ENCODE results near the gene IGFBP7. TPM values are rescaled to one million over a fixed set of nuclear protein-coding genes. Genes with fewer than 3 reads are reported as not detected.
A peak's percentile ranks its signal among the peaks of the same experiment; 100 is the strongest.

The IGFBP7 gene
- total RNA-seq, 1 donor from 2014 or later = 862 TPM

DNA sequence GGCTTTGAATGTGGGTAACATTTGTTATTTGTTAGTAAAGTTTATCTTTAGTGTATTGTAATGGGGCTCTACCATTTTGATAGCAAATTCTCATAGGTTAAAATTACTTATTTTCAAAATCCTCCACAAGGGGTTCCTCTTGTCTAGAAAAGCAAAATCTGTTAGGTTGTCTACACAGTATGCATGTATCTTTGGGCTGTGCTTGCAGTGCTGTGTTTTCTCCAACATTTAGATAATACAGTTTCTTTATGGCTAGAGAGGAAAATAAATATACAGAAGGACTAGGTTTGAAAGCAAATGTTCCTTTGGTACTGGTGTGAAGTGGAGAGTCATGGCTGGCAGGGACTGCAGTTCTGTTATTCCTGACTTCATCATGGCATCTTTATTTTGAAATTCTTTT is 91.2 kb downstream of the IGFBP7 start:
- DNase-seq (ENCODE audit: missing footprints) (no peak), ATAC-seq (no peak)
- intact Hi-C loops (cut with DNase I) = no loop called here

DNA sequence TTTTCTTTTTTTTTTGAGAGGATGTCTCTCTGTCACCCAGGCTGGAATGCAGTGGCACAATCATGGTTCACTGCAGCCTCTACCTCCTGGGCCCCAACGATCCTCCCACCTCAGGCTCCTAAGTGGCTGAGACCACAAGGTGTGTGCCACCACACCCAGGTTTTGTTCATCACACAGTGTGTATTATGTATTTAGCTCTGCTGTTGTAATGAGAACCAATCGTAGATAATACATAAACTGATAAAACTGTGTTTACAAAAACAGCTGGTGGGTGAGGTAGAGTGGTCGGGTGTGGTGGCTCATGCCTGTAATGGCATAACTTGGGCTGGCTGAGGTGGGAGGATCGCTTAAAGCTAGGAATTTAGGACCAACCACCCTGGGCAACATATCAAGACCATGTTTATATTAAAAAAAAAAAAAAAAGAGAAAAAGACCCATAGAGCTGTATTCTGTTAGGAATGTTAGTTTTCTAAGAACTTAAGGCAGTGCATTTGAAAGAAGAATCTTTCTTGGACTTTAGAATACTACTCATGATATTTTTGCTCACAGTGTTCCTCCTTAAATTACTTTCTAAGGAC is 96.6 kb downstream of the IGFBP7 start:
- intact Hi-C loops (cut with DNase I) = no loop called here
- ATAC-seq = no peak
- DNase-seq (ENCODE audit: missing footprints) = no peak

DNA sequence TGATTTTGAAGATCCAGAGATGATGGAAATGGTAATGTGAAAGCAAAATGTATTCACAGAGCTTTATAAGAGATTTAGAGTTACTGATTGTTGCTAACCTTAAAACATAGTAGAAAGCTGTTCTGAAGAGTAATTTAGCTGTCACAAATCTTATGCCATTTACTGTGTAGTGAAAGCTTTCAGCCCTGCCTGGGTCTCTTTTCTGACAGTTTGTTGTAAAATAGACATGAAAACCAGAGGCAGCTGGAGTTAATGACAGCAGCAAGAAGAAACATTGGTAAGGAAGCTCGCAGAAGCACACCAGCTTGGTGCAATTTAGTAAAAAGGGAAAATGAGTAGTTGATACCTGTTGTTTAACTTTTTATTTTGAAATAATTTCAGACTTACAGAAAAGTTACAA is 110.4 kb downstream of the IGFBP7 start:
- intact Hi-C loops (cut with DNase I) = no loop called here
- ATAC-seq = no peak

DNA sequence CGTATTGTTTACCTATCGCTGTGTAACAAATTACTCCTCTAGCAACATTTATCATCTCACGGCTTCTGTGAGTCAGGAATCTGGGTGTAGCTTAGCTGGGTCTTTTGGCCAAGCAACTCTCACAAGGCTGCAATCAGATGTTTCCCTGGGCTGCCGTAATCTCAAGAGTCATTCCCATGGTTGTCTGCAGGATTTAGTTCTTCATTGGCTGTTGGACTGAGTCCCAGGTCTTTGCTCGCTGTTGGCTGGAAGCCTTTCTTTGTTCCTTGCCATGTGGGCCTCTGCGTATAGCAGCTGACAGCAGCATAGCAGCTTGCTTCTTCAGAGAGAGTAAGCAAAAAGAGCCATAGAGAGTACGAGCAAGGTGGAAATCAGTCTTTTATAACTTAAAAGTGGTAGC is 114.7 kb downstream of the IGFBP7 start:
- DNase-seq (ENCODE audit: missing footprints) = peak; percentile 76
- peak; percentile 96 for ATAC-seq
- intact Hi-C loops (cut with DNase I) = no loop called here

More for the DNA sequence above, 110.4 kb downstream of the IGFBP7 start:
- no peak for DNase-seq (ENCODE audit: missing footprints)

DNA sequence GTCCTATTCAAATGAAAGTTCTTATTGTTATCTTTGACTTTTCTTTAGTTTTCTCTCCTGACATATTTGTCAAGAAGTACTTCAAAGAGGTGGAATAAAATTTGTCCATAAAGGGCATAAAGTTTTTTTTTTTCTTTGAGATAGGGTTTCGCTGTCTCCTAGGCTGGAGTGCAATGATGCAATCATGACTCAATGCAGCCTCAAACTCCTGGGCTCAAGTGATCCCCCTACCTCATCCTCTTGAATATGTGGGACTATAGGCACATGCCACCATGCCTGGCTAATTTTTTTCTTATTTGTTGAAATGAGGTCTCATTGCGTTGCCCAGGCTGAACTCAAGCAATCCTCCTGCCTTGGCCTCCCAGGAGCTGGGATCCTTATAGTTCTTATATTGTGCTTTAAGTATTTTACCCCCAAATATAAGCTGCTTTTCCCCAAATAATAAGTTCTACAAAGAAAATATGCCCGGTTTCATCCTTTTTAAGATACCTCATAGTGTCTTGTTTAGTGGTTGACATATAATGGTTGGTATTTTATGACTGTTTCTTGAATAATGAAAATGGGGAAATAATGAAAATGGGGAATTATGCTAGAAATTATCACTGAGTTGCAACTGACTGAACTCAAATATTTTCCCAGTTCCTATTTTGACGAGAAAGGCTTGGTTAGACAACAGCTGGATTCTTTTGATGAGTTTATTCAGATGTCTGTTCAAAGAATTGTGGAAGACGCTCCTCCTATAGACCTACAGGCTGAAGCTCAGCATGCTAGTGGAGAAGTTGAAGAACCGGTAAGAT is 119.9 kb downstream of the IGFBP7 start:
- DNase-seq (ENCODE audit: missing footprints) (no peak), ATAC-seq (no peak)
- intact Hi-C loops (cut with DNase I) = no loop called here

DNA sequence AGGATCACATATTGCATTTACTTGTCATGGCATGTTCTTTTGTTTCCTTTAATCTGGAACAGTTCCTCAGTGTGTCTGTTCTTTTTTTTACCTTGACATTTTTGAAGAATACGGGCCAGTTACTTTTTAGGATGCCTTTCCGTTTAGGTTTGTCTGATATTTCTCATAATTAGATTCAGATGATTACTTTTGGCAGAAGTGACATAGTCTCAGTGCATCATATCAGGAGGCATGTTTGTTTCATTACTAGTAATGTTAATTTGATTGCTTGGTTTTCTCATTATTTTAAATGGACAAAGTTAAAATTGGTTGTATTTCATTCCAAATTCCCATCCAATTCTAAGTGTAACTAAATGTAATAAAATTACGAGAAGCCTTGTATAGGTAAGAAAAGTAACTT is 123.2 kb downstream of the IGFBP7 start:
- DNase-seq (ENCODE audit: missing footprints) (no peak), ATAC-seq (no peak)
- intact Hi-C loops (cut with DNase I) = no loop called here

DNA sequence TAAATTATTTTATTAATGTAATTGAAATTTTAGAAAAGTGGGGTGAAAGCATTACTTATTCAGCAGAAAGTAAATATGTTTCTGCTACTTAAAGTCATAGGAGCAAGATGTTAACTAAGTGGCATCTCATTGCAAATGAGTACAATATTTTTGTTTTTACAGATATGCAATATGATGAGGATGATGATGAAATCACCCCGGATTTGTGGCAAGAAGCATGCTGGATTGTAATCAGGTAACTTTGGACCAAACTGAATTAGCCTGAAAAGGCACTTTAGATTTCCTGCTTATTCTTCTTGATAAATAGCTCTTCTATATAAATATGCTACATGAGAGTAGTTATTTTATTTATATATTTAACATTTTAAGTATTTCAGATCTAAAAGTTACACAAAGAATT is 124.0 kb downstream of the IGFBP7 start:
- intact Hi-C loops (cut with DNase I) = no loop called here
- no peak for ATAC-seq

DNA sequence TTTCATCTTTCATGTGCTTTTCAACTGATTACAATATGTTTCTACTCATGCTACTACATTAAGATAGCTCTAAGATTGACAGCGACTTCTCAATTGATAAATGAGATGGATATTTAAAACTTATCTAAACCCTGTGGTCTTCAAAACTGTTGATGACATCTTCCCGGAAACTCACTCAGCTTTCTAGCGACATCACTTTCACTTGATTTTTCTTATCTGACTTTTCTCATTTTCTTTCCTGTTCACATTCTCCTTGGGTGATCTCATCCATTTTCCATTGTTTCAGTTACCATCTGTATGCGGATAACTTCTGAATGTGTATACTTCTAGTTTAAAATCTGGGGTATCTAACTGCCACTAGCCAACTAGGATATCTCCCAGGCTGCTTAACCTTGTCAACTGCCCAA is 128.4 kb downstream of the IGFBP7 start:
- intact Hi-C loops (cut with DNase I) = no loop called here
- no peak for ATAC-seq
- DNase-seq (ENCODE audit: missing footprints) = no peak

More for the DNA sequence above, 124.0 kb downstream of the IGFBP7 start:
- DNase-seq (ENCODE audit: missing footprints) = no peak

Other genes starting within 250 kb of the IGFBP7 start
- gene REST, start 202.5 kb downstream of the IGFBP7 start, total RNA-seq = 25.0 TPM
- 11.5 TPM for gene NOA1, start 132.8 kb downstream of the IGFBP7 start, total RNA-seq
- 69.1 TPM for gene POLR2B, start 131.5 kb downstream of the IGFBP7 start, total RNA-seq

All from Right ventricle myocardium inferior (tissue), 1 donor.